ENCODE measurements around the gene IFNGR2.

The IFNGR2 gene

GRCh38 chr21:33428669-33429068 lies 25.5 kb downstream of the IFNGR2 start:
- ChIA-PET CTCF (interaction anchor here (2.0 kb wide), 1 partner anchor 17 kb away, joined by 8 read pairs; no protein-coding TSS in a partner anchor), POLR2A (ENCODE audit: low non-redundant PET) (interaction anchor here (0.5 kb wide), 1 partner anchor 22 kb away, joined by 5 read pairs; no protein-coding TSS in a partner anchor)
- no peak for TF ChIP-seq CTCF (conservative IDR thresholded peaks at IDR 0.05; ENCODE audit: low read depth)
- peak overlapping the region; percentile 99 for H3K27ac ChIP-seq
- DNase-seq (ENCODE audit: low spot score) = peak; percentile 92

- ChIA-PET CTCF (no interaction called here), POLR2A (ENCODE audit: low non-redundant PET) (no interaction called here)
- no peak for DNase-seq (ENCODE audit: low spot score)
- no peak for TF ChIP-seq CTCF (conservative IDR thresholded peaks at IDR 0.05; ENCODE audit: low read depth)
- H3K27ac ChIP-seq = peak overlapping the region; percentile 99
These were observed 27.6 kb downstream of the IFNGR2 start for GRCh38 chr21:33430858-33431257.

GRCh38 chr21:33432496-33432895 lies 29.3 kb downstream of the IFNGR2 start:
- CTCF ChIA-PET = no interaction called here

GRCh38 chr21:33433001-33433400 lies 29.8 kb downstream of the IFNGR2 start:
- POLR2A ChIA-PET (ENCODE audit: low non-redundant PET) = no interaction called here
- DNase-seq (ENCODE audit: low spot score) = no peak
- TF ChIP-seq CTCF (conservative IDR thresholded peaks at IDR 0.05; ENCODE audit: low read depth) = no peak
- CTCF ChIA-PET = no interaction called here
- peak overlapping the region; percentile 93 for H3K27ac ChIP-seq

More at GRCh38 chr21:33432496-33432895, 29.3 kb downstream of the IFNGR2 start:
- peak overlapping the region; percentile 93 for H3K27ac ChIP-seq
- TF ChIP-seq CTCF (conservative IDR thresholded peaks at IDR 0.05; ENCODE audit: low read depth) = no peak
- no peak for DNase-seq (ENCODE audit: low spot score)
- POLR2A ChIA-PET (ENCODE audit: low non-redundant PET) = no interaction called here

GRCh38 chr21:33433425-33434114 lies 30.4 kb downstream of the IFNGR2 start:
- POLR2A ChIA-PET (ENCODE audit: low non-redundant PET) = no interaction called here
- H3K27ac ChIP-seq = peak overlapping the region; percentile 93
- DNase-seq (ENCODE audit: low spot score) = no peak
- TF ChIP-seq CTCF (conservative IDR thresholded peaks at IDR 0.05; ENCODE audit: low read depth) = no peak
- CTCF ChIA-PET = interaction anchor here (0.5 kb wide), 1 partner anchor 21 kb away, joined by 5 read pairs; no protein-coding TSS in a partner anchor

- CTCF ChIA-PET = interaction anchor here (0.6 kb wide), 1 partner anchor 489 kb away, joined by 3 read pairs; no protein-coding TSS in a partner anchor
- POLR2A ChIA-PET (ENCODE audit: low non-redundant PET) = no interaction called here
- no peak for TF ChIP-seq CTCF (conservative IDR thresholded peaks at IDR 0.05; ENCODE audit: low read depth)
- peak; percentile 93 for DNase-seq (ENCODE audit: low spot score)
- H3K27ac ChIP-seq = peak overlapping the region; percentile 93
These were observed 31.7 kb downstream of the IFNGR2 start for GRCh38 chr21:33434770-33435360.
